NCI-H2171 (cell line): ENCODE measurements around the gene CELF2.
"Not testable (repeated sequence)": the region's sequence is repeated elsewhere in the genome, so short reads cannot be mapped to it uniquely, and the experiment has no call there.

Experiments
- DNase-seq: peaks from one replicate; lab custom pipeline; 2025; lab: John Stamatoyannopoulos, UW

The CELF2 gene

DNA sequence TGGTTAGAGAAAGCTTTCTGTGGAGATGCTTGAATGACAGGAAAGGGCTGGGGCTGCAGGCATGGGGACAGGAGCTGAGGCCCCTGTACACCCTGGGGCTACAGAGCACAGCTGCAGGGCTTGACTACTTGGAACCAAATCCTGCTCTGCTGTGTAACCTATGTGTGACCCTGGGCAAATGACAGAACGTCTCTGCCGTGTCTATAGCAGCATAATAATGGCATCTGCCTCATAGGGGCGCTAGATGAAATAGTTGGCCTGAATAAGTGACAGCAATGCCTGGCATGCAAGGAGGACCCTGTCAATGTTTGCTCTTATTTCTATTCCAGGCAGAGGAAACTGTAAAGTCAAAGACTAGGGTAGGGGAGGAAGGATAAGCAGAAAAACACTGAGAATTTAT lies 339.8 kb downstream of the CELF2 start:
- DNase-seq, result no peak

DNA sequence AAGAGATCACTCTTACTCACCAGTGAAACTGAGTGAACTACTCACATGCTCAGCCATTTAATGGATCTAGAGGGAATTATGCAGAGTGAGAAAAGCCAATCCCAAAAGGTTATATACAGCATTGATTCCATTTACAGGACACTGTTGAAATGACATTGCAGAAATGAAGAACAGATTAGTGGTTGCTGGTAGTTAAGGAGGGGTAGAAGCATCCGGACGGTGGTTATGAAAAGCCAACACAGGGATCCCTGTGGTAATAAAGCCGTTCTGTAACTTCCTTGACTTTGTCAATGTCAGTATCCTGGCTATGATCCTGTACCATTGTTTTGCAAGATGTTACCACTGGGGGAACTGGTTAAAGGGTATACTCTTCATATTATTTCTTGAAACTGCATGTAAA lies 340.3 kb downstream of the CELF2 start:
- no peak for DNase-seq

DNA sequence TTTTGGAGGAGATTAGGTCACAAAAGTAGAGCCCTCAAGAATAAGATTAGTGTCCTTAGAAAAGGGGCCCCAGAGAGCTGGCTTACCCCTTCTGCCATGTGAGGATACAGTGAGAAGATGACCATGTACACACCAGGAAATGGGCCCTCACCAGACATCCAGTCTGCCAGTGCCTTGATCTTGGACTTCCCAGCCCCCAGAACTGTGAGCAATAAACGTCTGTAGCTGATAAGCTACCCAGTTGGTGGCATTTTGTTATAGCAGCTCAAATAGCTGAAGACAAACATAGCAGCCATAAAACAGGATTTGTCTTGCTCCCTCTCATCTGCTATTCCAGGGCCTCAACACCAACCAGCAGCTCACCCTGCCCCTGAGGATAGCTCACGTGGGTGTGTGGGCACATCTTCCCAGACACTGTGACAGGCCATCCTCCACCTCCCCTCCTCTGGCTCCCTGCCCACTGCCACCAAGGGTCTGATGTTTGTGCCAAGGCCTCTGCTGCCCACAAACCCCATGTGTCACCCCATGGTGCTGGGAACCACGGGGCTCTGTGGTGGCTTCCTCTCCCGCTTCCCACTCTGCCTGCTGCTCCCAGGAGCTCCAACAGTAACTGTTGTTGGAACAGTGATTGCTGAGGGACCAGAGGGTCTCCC lies 341.4 kb downstream of the CELF2 start:
- no peak for DNase-seq

DNA sequence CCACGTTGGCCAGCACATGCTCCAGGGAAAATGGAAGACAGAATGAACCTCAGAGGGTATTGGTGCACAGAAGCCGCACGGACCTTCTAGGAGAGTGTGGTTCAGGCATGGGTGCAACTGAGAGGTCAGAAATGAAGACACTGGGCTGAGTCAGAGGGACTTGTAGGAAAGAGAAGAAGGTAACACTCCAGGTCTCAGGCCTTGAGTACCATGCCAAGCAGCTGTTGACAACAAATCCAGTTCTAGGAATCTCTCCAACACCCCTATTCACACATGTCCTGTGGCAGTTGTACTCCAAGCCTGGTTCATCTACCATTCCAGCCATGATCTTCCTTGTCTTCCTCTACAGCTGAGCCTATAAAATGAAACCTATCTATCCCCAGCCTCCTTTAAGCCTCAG lies 342.2 kb downstream of the CELF2 start:
- DNase-seq, result no peak

DNA sequence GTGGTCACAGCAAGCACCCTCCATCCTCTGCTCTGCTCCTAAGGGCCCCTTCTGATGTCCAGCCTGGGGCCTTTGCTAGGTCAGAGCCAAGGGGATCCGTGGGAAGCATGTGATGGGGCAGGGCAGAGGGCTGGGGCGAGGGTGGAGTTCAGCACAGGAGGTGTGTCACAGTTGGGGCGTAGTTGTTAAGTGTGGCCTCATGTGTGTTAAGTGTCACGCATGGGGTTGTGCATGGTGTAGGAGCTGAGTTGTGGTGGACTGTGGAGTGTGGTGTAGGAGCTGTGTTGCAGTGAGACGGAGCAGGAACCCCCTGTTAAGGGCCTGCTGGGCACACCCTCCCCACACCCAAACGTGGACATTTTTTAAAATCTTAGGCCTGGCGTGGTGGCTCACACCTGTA lies 345.8 kb downstream of the CELF2 start:
- no peak for DNase-seq

DNA sequence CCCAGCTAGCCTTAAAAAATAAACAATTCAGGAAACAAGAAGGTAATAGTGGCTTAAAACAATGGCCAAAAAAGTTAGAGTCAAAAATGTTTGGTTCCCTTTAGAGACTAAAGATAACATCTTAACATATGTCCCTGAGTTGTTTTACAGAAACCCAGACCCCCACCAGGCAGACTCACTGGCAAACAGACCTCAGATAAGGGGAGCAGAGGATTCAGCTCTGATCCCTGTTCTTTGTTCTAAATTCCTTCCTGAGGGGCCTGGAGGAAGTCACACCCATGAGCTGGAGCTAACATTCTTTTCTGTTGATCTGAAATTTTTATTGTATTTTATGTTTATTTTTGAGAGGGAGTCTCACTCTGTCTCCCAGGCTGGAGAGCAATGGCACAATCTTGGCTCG lies 346.6 kb downstream of the CELF2 start:
- DNase-seq, result no peak

DNA sequence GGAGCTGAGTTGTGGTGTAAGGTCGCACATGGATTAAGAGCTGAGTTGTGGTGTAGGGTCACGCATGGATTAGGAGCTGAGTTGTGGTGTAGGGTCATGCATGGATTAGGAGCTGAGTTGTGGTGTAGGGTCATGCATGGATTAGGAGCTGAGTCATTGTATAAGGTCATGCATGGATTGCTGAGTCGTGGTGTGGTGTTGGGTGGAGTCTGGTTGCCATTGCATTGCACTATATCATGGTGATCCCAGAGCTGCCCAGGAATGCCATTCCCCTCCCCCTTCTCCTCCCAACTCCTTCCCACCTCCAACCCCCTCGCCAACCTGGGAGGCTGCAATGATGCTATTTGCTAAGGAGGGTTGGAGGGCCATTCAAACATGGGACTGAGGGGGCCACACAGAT lies 349.2 kb downstream of the CELF2 start:
- not testable (repeated sequence) for DNase-seq

DNA sequence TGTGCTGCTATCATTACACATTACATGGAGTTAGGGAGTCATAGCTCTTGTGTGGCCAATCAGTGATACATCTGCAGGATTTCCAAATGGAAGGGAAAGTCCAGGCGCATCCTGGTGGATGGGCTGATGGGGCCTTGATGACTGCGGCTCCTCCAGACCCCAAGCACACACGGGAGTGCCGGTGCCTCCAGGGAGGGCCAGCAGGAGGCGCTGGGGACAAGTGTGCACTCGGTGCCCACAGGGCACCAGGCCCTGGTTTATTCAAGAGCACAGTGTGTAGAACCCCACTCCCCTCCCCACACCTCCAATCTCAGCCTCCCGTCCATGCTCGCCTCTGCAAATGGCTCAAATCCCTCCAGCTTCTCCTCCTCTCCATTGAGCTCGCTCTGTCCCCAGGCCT lies 349.8 kb downstream of the CELF2 start:
- DNase-seq, result no peak

DNA sequence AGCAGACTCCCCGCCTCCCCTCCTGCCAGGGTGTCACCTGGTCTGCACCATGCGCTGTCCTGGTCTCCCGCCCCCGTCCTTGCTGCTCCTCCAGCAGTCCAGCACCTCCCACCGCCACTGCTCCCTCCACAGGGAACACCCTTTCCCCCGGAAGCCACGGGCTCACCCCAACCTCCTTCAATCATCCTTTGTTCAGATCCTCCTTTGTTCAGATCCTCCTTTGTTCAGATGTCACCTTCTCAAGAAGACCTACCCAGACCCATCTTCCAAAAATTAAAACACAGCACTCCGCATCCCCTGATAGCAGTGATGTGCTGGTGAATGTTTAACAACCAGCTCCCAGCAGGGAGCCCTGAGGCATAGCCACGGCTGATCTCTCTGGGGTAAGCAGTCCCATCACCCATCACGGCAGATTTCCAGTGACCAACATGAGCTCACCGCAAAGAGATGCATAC lies 356.1 kb downstream of the CELF2 start:
- no peak for DNase-seq

DNA sequence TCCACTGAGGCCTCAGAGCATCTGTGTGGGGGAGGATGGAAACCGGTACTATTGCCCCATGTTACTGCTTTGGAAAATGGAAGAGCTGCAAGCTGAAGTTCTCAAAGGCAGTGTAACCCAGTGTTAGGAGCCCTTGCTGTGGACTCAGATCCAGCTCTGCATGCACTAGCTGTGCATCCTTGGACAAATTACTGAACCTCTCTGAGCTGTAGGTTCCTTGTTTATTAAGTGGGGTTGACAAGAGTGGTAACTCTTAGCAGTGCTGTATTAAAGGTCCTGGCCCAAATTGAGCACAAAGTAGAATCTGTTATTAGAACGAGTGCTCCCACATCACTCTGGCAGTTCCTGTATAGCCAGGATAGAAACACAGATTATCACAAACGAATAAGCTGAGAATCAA lies 359.6 kb downstream of the CELF2 start:
- no peak for DNase-seq

DNA sequence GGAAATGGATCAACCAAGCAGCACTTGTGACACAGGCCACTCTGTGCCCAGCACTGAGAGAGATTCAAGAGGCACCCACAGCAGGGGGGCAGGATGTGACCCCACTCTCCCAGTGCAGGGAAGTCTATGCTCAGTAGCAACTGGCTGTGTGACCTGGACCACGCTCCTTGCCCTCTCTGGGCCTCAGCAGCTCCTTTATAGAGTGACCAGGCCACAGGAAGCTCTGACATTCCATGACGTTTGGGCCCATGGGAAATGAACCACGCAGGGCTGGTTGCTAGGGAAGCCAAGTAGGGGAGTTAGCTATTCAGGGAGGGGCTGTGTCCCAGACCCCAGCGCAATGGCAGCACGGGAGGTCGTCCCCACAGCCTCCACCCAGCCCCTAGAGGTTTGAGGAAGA lies 361.2 kb downstream of the CELF2 start:
- DNase-seq, result no peak

DNA sequence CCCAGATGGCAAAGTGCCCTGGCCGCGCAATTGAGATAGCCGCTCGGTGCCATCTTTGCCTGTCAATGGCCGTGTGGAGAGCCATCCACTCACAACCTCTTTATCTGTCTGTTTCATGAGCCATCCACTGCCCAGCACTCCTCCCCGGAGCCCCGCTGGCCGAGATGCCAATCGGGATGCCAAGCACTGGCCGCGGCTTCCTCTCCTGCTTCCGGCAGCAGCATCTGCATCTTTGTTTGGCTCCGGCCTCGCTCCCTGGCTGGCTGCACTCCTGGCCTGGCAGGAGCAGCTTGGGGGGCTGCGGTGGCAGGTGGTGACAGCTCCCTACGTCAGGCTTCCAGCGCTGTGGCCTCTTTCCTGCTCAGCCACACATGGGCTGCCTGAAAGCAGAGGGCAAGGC lies 362.1 kb downstream of the CELF2 start:
- DNase-seq, result no peak

DNA sequence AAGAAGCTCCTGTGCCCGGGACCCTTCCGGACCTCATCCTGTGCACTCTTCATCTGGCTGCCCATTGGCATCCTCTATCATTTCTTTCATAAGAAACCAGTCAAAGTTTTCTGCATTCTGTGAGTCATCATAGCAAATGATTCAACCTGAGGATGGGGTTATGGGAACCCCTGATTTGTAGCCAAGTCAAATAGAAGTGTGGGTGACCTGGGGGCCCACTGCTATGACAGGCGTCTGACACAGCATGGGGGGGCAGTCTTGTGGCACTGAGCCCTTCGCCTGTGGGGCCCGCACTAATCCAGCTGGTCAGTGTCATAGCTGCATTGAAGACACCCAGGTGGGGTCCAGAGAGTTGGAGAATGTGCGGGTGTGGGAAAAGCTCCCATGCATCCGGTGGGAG lies 363.4 kb downstream of the CELF2 start:
- DNase-seq, result no peak

DNA sequence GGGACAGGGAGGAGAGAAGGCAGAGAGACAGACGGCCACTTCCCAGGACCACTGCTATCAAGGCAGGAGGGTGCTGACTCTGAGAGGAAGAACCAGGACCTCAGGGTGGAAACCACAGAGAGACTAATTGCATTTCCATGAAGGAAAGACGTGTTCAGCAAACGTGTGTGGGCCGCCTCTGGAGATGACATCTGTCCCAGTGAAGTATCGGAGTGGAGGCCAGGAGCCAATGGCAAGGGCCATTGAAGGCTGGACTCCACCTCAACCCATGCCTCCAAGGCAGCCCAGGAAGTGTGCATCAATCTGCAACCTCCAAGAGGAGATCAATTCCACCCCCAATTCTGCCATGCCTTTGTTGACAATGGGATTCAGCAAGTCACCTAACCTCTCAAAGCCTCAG lies 363.8 kb downstream of the CELF2 start:
- DNase-seq, result no peak

DNA sequence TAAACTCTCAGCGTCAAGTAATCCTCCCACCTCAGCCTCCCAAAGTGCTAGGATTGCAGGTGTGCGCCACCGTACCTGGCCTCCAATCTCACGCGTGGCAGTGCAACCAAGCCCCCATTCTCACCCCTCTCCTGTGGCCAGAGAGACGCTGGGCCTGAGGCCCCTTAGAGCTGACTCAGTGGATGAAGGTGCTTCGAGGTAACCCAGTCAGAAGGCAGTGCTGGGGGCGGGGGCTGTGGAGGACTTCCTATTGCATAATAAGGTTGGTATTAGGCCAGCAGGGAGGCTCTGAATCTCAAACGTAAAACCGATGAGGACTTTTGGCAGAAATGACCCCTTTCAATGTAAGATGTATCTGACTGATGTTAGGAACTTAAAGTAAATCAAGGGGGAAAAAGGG lies 364.5 kb downstream of the CELF2 start:
- no peak for DNase-seq

DNA sequence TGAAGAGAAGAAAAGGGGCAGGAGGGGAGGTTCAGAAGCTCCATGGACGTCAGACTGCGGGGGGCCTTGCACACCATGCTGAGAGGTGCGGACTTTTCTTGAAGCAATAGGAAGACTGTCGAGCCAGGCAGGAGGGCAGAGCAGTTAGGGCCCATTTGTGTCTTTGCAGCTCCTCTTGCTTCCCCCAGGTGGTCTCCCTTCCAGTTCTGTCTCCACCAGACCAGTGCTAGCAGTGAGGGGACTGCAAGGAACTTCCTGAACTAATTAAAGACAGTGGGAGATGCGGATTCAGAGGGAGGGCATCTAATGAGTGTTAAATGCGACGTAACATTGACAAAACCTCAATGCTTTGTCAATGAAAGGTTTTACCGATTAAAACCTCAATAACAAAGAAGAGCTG lies 368.4 kb downstream of the CELF2 start:
- DNase-seq, result no peak
